ENCODE results near the gene ACOT8. TPM values are rescaled to one million over a fixed set of nuclear protein-coding genes. Genes with fewer than 3 reads are reported as not detected.

ACOT8 gene
- total RNA-seq, 1 experiment from 2014 or later = 37.9 TPM

Other genes with a start within 250 kb of the ACOT8 start
- gene WFDC10A, start 227.7 kb downstream of the ACOT8 start, total RNA-seq (2022) = not detected in 2 replicates
- not detected in 2 replicates for gene WFDC9, start 226.1 kb downstream of the ACOT8 start, total RNA-seq (2022)
- gene WFDC11, start 187.2 kb downstream of the ACOT8 start, total RNA-seq (2022) = not detected in 2 replicates
- not detected in 2 replicates for gene WFDC13, start 155.4 kb downstream of the ACOT8 start, total RNA-seq (2022)
- not detected in 2 replicates for gene WFDC10B, start 152.4 kb downstream of the ACOT8 start, total RNA-seq (2022)
- gene SPINT4, start 135.0 kb downstream of the ACOT8 start, total RNA-seq (2022) = not detected in 2 replicates
- gene WFDC3, start 65.5 kb downstream of the ACOT8 start, total RNA-seq (2022) = 0.71 and 1.0 TPM in 2 replicates
- 51.2 and 55.2 TPM in 2 replicates for gene DNTTIP1, start 65.4 kb downstream of the ACOT8 start, total RNA-seq (2022)
- 189 and 210 TPM in 2 replicates for gene UBE2C, start 44.7 kb downstream of the ACOT8 start, total RNA-seq (2022)
- gene TNNC2, start 30.1 kb downstream of the ACOT8 start, total RNA-seq (2022) = not detected in 2 replicates
- gene SNX21, start 23.6 kb downstream of the ACOT8 start, total RNA-seq (2022) = 7.6 and 8.7 TPM in 2 replicates
- gene ZSWIM3, start 222 bp upstream of the ACOT8 start, total RNA-seq (2022) = 5.2 and 6.1 TPM in 2 replicates
- gene ZSWIM1, start 23.8 kb upstream of the ACOT8 start, total RNA-seq (2022) = 20.2 and 20.5 TPM in 2 replicates
- gene SPATA25, start 30.2 kb upstream of the ACOT8 start, total RNA-seq (2022) = 3.8 and 5.8 TPM in 2 replicates
- gene NEURL2, start 33.8 kb upstream of the ACOT8 start, total RNA-seq (2022) = 6.8 and 8.3 TPM in 2 replicates
- 164 and 201 TPM in 2 replicates for gene CTSA, start 33.9 kb upstream of the ACOT8 start, total RNA-seq (2022)
- gene PLTP, start 54.8 kb upstream of the ACOT8 start, total RNA-seq (2022) = 1.4 and 1.6 TPM in 2 replicates
- 38.1 and 39.8 TPM in 2 replicates for gene PCIF1, start 77.3 kb upstream of the ACOT8 start, total RNA-seq (2022)
- gene ZNF335, start 114.8 kb upstream of the ACOT8 start, total RNA-seq (2022) = 26.4 and 31.9 TPM in 2 replicates
- not detected in 2 replicates for gene MMP9, start 151.5 kb upstream of the ACOT8 start, total RNA-seq (2022)
- 2.1 and 2.2 TPM in 2 replicates for gene SLC12A5, start 171.8 kb upstream of the ACOT8 start, total RNA-seq (2022)
- 31.7 and 34.4 TPM in 2 replicates for gene NCOA5, start 232.6 kb upstream of the ACOT8 start, total RNA-seq (2022)

All from Calu3 (cell line).